Stimulated activated CD4-positive, alpha-beta T cell treated with anti-CD3 and anti-CD28 coated beads, Interleukin-2, amount 100 ng/mL, for 24 hours (primary cell): Measurements from ENCODE around the gene ABCA5.
"Not testable (repeated sequence)": the region's sequence is repeated elsewhere in the genome, so short reads cannot be mapped to it uniquely, and the experiment has no call there.

Experiments used
- DNase-seq, 2 donors: peaks; one replicate each; pipeline ENCODE4 v3.0.0-alpha.2; 2020

ABCA5 gene

DNA sequence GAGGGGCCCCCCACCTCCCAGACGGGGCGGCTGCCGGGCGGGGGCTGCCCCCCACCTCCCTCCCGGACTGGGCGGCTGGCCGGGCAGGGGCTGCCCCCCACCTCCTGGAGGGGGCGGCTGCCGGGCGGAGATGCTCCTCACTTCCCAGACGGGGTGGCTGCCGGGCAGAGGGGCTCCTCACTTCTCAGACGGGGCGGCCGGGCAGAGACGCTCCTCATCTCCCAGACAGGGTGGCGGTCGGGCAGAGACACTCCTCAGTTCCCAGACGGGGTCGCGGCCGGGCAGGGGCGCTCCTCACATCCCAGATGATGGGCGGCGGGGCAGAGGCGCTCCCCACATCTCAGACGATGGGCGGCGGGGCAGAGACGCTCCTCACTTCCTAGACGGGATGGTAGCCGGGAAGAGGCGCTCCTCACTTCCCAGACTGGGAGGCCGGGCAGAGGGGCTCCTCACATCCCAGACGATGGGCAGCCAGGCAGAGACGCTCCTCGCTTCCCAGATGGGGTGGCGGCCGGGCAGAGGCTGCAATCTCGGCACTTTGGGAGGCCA, 130.8 kb downstream of the ABCA5 start:
- DNase-seq = not testable (repeated sequence)
